PC-3 (cell line): ENCODE measurements around the gene AMZ1. TPM values are rescaled to one million over a fixed set of nuclear protein-coding genes. Genes with fewer than 3 reads are reported as not detected.

Experiments
- ATAC-seq: fragments of 200-7000 bp; cut with Tn5 transposase; 2 replicates; pipeline ENCODE4 v1.9.1; 2020; ENCODE audit warnings: mild to moderate bottlenecking, moderate library complexity
- BruUV-seq: library from RNA; stranded (reverse); fragments of 400-500 nt; replicated peaks from 2 replicates; lab custom pipeline; 2021; lab: Mats Ljungman, UMichigan
- CTCF ChIA-PET: fragments of 300-600 bp; sonication (Branson Sonifier 250); formaldehyde crosslinking; loops from one replicate; lab custom pipeline; 2022; ENCODE audit warnings: antibody characterized with exemption; lab: Charles Lee
- POLR2A ChIA-PET: fragments of 300-600 bp; sonication (Branson Sonifier 250); formaldehyde crosslinking; loops from one replicate; lab custom pipeline; 2022; ENCODE audit warnings: antibody characterized with exemption; ENCODE audit not compliant: unreplicated experiment; lab: Charles Lee
- DNase-seq: peaks from one replicate; pipeline ENCODE4 v3.0.0-alpha.2; 2015
- H2AFZ ChIP-seq: fragments of 300-600 bp; sonication (generic); 2 replicates; pipeline ENCODE4 v1.6.0; 2016; ENCODE audit warnings: antibody characterized with exemption, low read length
- H3F3A ChIP-seq: fragments of 300-600 bp; sonication (generic); one replicate; pipeline ENCODE4 v1.6.0; 2017; ENCODE audit warnings: antibody characterized with exemption, low read length, control low read depth, mild to moderate bottlenecking; ENCODE audit not compliant: unreplicated experiment
- H3K27ac ChIP-seq: fragments of 300-600 bp; sonication (generic); 2 replicates; pipeline ENCODE4 v1.5.1; 2016; ENCODE audit warnings: mild to moderate bottlenecking, low read length
- H3K27me3 ChIP-seq: fragments of 300-600 bp; sonication (generic); 2 replicates; pipeline ENCODE4 v1.6.1; 2016; ENCODE audit warnings: low read length, mixed read lengths
- H3K36me3 ChIP-seq: fragments of 300-600 bp; sonication (generic); 2 replicates; pipeline ENCODE4 v1.6.1; 2016; ENCODE audit warnings: low read depth, mixed run types, low read length, mixed read lengths
- H3K4me1 ChIP-seq: fragments of 300-600 bp; sonication (generic); 2 replicates; pipeline ENCODE4 v1.5.1; 2016; ENCODE audit warnings: low read length; ENCODE audit not compliant: insufficient read depth
- H3K4me2 ChIP-seq: fragments of 300-600 bp; sonication (generic); 2 replicates; pipeline ENCODE4 v1.6.0; 2016; ENCODE audit warnings: low read length
- H3K4me3 ChIP-seq: fragments of 300-600 bp; sonication (generic); 2 replicates; pipeline ENCODE4 v1.5.1; 2016; ENCODE audit warnings: mild to moderate bottlenecking, low read length, mixed read lengths
- H3K79me2 ChIP-seq: fragments of 300-600 bp; sonication (generic); 2 replicates; pipeline ENCODE4 v1.6.1; 2017; ENCODE audit warnings: low read length, mixed read lengths
- H3K9ac ChIP-seq: fragments of 300-600 bp; sonication (generic); 2 replicates; pipeline ENCODE4 v1.6.0; 2016; ENCODE audit warnings: mild to moderate bottlenecking, low read length
- H3K9me2 ChIP-seq: fragments of 300-600 bp; sonication (generic); replicated peaks from 2 replicates; pipeline ENCODE4 v1.6.1; 2016; ENCODE audit warnings: mixed run types, low read length, mixed read lengths
- H3K9me3 ChIP-seq: fragments of 300-600 bp; sonication (generic); 2 replicates; pipeline ENCODE4 v1.6.1; 2016; ENCODE audit warnings: low read length, mixed read lengths
- H4K20me1 ChIP-seq: fragments of 300-600 bp; sonication (generic); 2 replicates; pipeline ENCODE4 v1.6.1; 2016; ENCODE audit warnings: low read length, mixed read lengths
- CTCF ChIP-seq: fragments of 300-600 bp; sonication (generic); conservative IDR thresholded peaks from 2 replicates; pipeline ENCODE4 v1.5.1; 2017; ENCODE audit warnings: antibody characterized with exemption, low read depth, mild to moderate bottlenecking, low read length
- EZH2 ChIP-seq: fragments of 300-600 bp; sonication (generic); IDR thresholded peaks from one replicate; pipeline ENCODE4 v1.6.1; 2017; ENCODE audit warnings: antibody characterized with exemption, mild to moderate bottlenecking, low read length; ENCODE audit not compliant: unreplicated experiment
- EZH2phosphoT487 ChIP-seq: fragments of 300-600 bp; sonication (generic); IDR thresholded peaks from 2 replicates; pipeline ENCODE4 v1.6.1; 2018; ENCODE audit warnings: mild to moderate bottlenecking, antibody characterized with exemption, low read length, borderline replicate concordance
- intact Hi-C: fragments of 100-400 bp; cut with micrococcal nuclease; formaldehyde crosslinking; loops from 2 replicates; pipeline ENCODE4 v1.9.0; 2023
- total RNA-seq: library from RNA; depleted of rRNA; stranded (reverse); fragments of >200 nt; gene quantifications from 2 replicates; pipeline ENCODE4 v1.2.3, GENCODE V29; 2014

Gene AMZ1
- total RNA-seq, 1 experiment from 2014 or later, result not detected

- POLR2A ChIA-PET, result interaction anchor here (0.6 kb wide), 1 partner anchor 124 kb away, joined by 3 read pairs; no protein-coding TSS in a partner anchor
- H3K9ac ChIP-seq, result no peak overlapping the region
- ATAC-seq (no peak), DNase-seq (no peak)
- no peak overlapping the region for H2AFZ ChIP-seq
- H3K4me1 ChIP-seq, result 0 out of 2 replicates have a peak, but pooled peaks cover 3% of the 10 kb centered on the region
- H3F3A ChIP-seq, result no peaks in the 10 kb centered on the region
- TF ChIP-seq CTCF, result no peak
- TF ChIP-seq EZH2, result no peak
- no peak for TF ChIP-seq EZH2phosphoT487
- H3K36me3 ChIP-seq, result no peaks in the 10 kb centered on the region
- no peaks in the 10 kb centered on the region for H3K9me3 ChIP-seq
- no peak overlapping the region for H3K4me3 ChIP-seq
- no peaks in the 10 kb centered on the region for H3K9me2 ChIP-seq
- no peak overlapping the region for H3K27ac ChIP-seq
- H3K4me2 ChIP-seq, result no peak overlapping the region
- intact Hi-C loops, result no loop called here
- no peaks in the 10 kb centered on the region for H4K20me1 ChIP-seq
- BruUV-seq, result no TSS peak
- no peaks in the 10 kb centered on the region for H3K79me2 ChIP-seq
- no peaks in the 10 kb centered on the region for H3K27me3 ChIP-seq
- CTCF ChIA-PET, result no interaction called here
These were observed 28.9 kb downstream of the AMZ1 start for GRCh38 chr7:2716906-2717292.

DNA sequence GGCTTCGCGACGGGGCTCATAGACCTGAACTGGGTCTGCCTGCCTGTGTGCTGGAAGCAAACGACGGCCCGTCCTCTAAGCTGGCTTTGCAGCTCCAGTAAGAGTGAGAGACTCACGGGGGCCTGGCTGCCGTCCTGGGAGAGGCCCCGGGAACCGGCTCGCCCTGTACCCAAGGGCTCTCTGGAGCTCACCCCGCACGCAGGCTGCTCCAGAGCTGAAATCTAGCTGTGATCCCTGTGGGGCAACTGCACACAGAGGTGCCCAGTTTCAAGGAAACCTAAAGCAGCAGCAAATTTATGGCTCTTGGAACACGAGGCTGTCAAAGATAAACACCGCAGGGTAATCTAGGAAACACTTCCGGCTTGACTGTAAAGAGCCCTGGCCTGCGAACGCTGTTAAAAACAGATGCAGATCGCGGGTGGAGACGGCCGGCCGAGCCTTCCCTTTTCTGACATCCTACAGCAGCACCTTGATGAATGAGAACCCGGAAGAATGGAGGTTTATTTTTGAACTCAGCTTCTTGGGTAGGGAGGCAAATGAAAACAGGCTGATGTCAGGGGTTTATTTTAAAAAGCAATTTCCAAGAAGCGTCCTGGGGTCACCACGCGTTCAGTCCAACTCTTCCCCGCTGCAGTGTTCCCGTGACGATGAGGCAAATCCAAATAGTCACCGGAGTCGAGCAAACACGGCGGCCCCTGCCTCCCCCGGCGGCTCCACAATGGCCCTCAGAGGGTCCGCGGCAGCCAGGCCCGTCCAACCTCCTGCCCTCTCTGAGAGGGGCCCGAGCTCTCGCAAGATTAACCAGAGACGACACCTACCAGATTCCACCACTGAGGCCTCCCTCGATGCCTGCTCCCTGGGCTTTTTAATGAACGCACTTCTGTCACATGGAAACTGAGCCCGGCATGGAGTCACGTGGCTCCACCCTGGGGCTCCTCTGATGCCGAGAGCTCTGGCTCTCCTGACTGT, 29.6 kb downstream of the AMZ1 start:
- ATAC-seq (no peak), DNase-seq (no peak)
- CTCF ChIA-PET, result no interaction called here
- Histone ChIP-seq H3K4me1 (0 out of 2 replicates have a peak, but pooled peaks cover 3% of the 10 kb centered on the region), H2AFZ (no peak overlapping the region), H3K79me2 (no peaks in the 10 kb centered on the region), H3K4me3 (no peak overlapping the region), H3F3A (no peaks in the 10 kb centered on the region), H3K9me2 (no peaks in the 10 kb centered on the region), H3K27ac (no peak overlapping the region), H3K4me2 (no peak overlapping the region), H4K20me1 (no peaks in the 10 kb centered on the region), H3K27me3 (no peaks in the 10 kb centered on the region), H3K9ac (no peak overlapping the region), H3K36me3 (no peaks in the 10 kb centered on the region), H3K9me3 (no peaks in the 10 kb centered on the region)
- intact Hi-C loops, result no loop called here
- TF ChIP-seq CTCF (no peak), EZH2 (no peak), EZH2phosphoT487 (no peak)
- BruUV-seq, result no TSS peak
- POLR2A ChIA-PET, result interaction anchor here (0.6 kb wide), 1 partner anchor 124 kb away, joined by 3 read pairs; no protein-coding TSS in a partner anchor
